Measurements from ENCODE around the gene SEC23B. TPM values are rescaled to one million over a fixed set of nuclear protein-coding genes. Genes with fewer than 3 reads are reported as not detected.
"Not testable (repeated sequence)": the region's sequence is repeated elsewhere in the genome, so short reads cannot be mapped to it uniquely, and the experiment has no call there.

SEC23B gene
- total RNA-seq, 1 experiment from 2014 or later, result 92.0 TPM

- Histone ChIP-seq H3K36me3 (replicated peaks; ENCODE audit: control insufficient read depth, insufficient read depth, low read length) (no peaks in the 10 kb centered on the region; the same call in 1 of the 2 replicates), H3K27me3 (ENCODE audit: control insufficient read depth, insufficient read depth, low read length) (no peaks in the 10 kb centered on the region; the same call in 1 of the 2 replicates), H3K4me3 (ENCODE audit: insufficient read depth, low read depth, low read length) (peak overlapping the region; percentile 80)
- DNase-seq, result no peak
These were observed 996 bp upstream of the SEC23B start for GRCh38 chr20:18506744-18507143.

- H3K27me3 ChIP-seq (ENCODE audit: control insufficient read depth, insufficient read depth, low read length), result no peaks in the 10 kb centered on the region
- H3K36me3 ChIP-seq (replicated peaks; ENCODE audit: control insufficient read depth, insufficient read depth, low read length), result peaks cover 5% of the 10 kb centered on the region
- H3K4me3 ChIP-seq (ENCODE audit: insufficient read depth, low read depth, low read length), result no peak overlapping the region
- DNase-seq, result no peak
These were observed 3.8 kb downstream of the SEC23B start for GRCh38 chr20:18511571-18511970.

GRCh38 chr20:18513208-18513607 lies 5.5 kb downstream of the SEC23B start:
- H3K4me3 ChIP-seq (ENCODE audit: insufficient read depth, low read depth, low read length), result no peak overlapping the region
- H3K27me3 ChIP-seq (ENCODE audit: control insufficient read depth, insufficient read depth, low read length), result no peaks in the 10 kb centered on the region
- H3K36me3 ChIP-seq (replicated peaks; ENCODE audit: control insufficient read depth, insufficient read depth, low read length), result peaks cover 5% of the 10 kb centered on the region
- DNase-seq, result no peak

- no peaks in the 10 kb centered on the region for H3K27me3 ChIP-seq (ENCODE audit: control insufficient read depth, insufficient read depth, low read length)
- H3K36me3 ChIP-seq (replicated peaks; ENCODE audit: control insufficient read depth, insufficient read depth, low read length), result peaks cover 5% of the 10 kb centered on the region
- no peak overlapping the region for H3K4me3 ChIP-seq (ENCODE audit: insufficient read depth, low read depth, low read length)
- no peak for DNase-seq
These were observed 6.4 kb downstream of the SEC23B start for GRCh38 chr20:18514127-18514526.

GRCh38 chr20:18515973-18516372 lies 8.2 kb downstream of the SEC23B start:
- H3K36me3 ChIP-seq (replicated peaks; ENCODE audit: control insufficient read depth, insufficient read depth, low read length), result peaks cover 5% of the 10 kb centered on the region
- no peak overlapping the region for H3K4me3 ChIP-seq (ENCODE audit: insufficient read depth, low read depth, low read length)
- H3K27me3 ChIP-seq (ENCODE audit: control insufficient read depth, insufficient read depth, low read length), result no peaks in the 10 kb centered on the region
- DNase-seq, result no peak

- peaks cover 18% of the 10 kb centered on the region for H3K36me3 ChIP-seq (replicated peaks; ENCODE audit: control insufficient read depth, insufficient read depth, low read length)
- H3K27me3 ChIP-seq (ENCODE audit: control insufficient read depth, insufficient read depth, low read length); H3K4me3 ChIP-seq (ENCODE audit: insufficient read depth, low read depth, low read length); DNase-seq: not testable (repeated sequence)
These were observed 14.3 kb downstream of the SEC23B start for GRCh38 chr20:18522066-18522465.

- H3K4me3 ChIP-seq (ENCODE audit: insufficient read depth, low read depth, low read length), result no peak overlapping the region
- peaks cover 27% of the 10 kb centered on the region for H3K36me3 ChIP-seq (replicated peaks; ENCODE audit: control insufficient read depth, insufficient read depth, low read length)
- no peak for DNase-seq
- no peaks in the 10 kb centered on the region for H3K27me3 ChIP-seq (ENCODE audit: control insufficient read depth, insufficient read depth, low read length)
These were observed 15.3 kb downstream of the SEC23B start for GRCh38 chr20:18523066-18523465.

- no peak for DNase-seq
- H3K36me3 ChIP-seq (replicated peaks; ENCODE audit: control insufficient read depth, insufficient read depth, low read length), result peaks cover 36% of the 10 kb centered on the region
- H3K27me3 ChIP-seq (ENCODE audit: control insufficient read depth, insufficient read depth, low read length), result no peaks in the 10 kb centered on the region
- no peak overlapping the region for H3K4me3 ChIP-seq (ENCODE audit: insufficient read depth, low read depth, low read length)
These were observed 16.9 kb downstream of the SEC23B start for GRCh38 chr20:18524646-18525045.

GRCh38 chr20:18526761-18527160 lies 19.0 kb downstream of the SEC23B start:
- DNase-seq; H3K4me3 ChIP-seq (ENCODE audit: insufficient read depth, low read depth, low read length); H3K27me3 ChIP-seq (ENCODE audit: control insufficient read depth, insufficient read depth, low read length): not testable (repeated sequence)
- peaks cover 41% of the 10 kb centered on the region for H3K36me3 ChIP-seq (replicated peaks; ENCODE audit: control insufficient read depth, insufficient read depth, low read length)

- Histone ChIP-seq H3K36me3 (replicated peaks; ENCODE audit: control insufficient read depth, insufficient read depth, low read length) (peaks cover 41% of the 10 kb centered on the region), H3K4me3 (ENCODE audit: insufficient read depth, low read depth, low read length) (no peak overlapping the region), H3K27me3 (ENCODE audit: control insufficient read depth, insufficient read depth, low read length) (no peaks in the 10 kb centered on the region)
- no peak for DNase-seq
These were observed 19.6 kb downstream of the SEC23B start for GRCh38 chr20:18527339-18527738.

- no peak for DNase-seq
- no peak overlapping the region for H3K4me3 ChIP-seq (ENCODE audit: insufficient read depth, low read depth, low read length)
- H3K36me3 ChIP-seq (replicated peaks; ENCODE audit: control insufficient read depth, insufficient read depth, low read length), result peaks cover 46% of the 10 kb centered on the region
- H3K27me3 ChIP-seq (ENCODE audit: control insufficient read depth, insufficient read depth, low read length), result no peaks in the 10 kb centered on the region
These were observed 20.1 kb downstream of the SEC23B start for GRCh38 chr20:18527836-18528235.

- Histone ChIP-seq H3K27me3 (ENCODE audit: control insufficient read depth, insufficient read depth, low read length) (no peaks in the 10 kb centered on the region), H3K4me3 (ENCODE audit: insufficient read depth, low read depth, low read length) (no peak overlapping the region), H3K36me3 (replicated peaks; ENCODE audit: control insufficient read depth, insufficient read depth, low read length) (peaks cover 54% of the 10 kb centered on the region)
- DNase-seq, result no peak
These were observed 21.3 kb downstream of the SEC23B start for GRCh38 chr20:18529041-18529440.

GRCh38 chr20:18532626-18533025 lies 24.9 kb downstream of the SEC23B start:
- no peak for DNase-seq
- no peaks in the 10 kb centered on the region for H3K27me3 ChIP-seq (ENCODE audit: control insufficient read depth, insufficient read depth, low read length)
- peaks cover 39% of the 10 kb centered on the region for H3K36me3 ChIP-seq (replicated peaks; ENCODE audit: control insufficient read depth, insufficient read depth, low read length)
- H3K4me3 ChIP-seq (ENCODE audit: insufficient read depth, low read depth, low read length), result no peak overlapping the region

- no peak for DNase-seq
- no peaks in the 10 kb centered on the region for H3K27me3 ChIP-seq (ENCODE audit: control insufficient read depth, insufficient read depth, low read length)
- peaks cover 30% of the 10 kb centered on the region for H3K36me3 ChIP-seq (replicated peaks; ENCODE audit: control insufficient read depth, insufficient read depth, low read length)
- no peak overlapping the region for H3K4me3 ChIP-seq (ENCODE audit: insufficient read depth, low read depth, low read length)
These were observed 25.8 kb downstream of the SEC23B start for GRCh38 chr20:18533491-18533890.

- DNase-seq, result no peak
- Histone ChIP-seq H3K27me3 (ENCODE audit: control insufficient read depth, insufficient read depth, low read length) (no peaks in the 10 kb centered on the region), H3K4me3 (ENCODE audit: insufficient read depth, low read depth, low read length) (no peak overlapping the region), H3K36me3 (replicated peaks; ENCODE audit: control insufficient read depth, insufficient read depth, low read length) (peaks cover 28% of the 10 kb centered on the region)
These were observed 26.4 kb downstream of the SEC23B start for GRCh38 chr20:18533978-18534644.

GRCh38 chr20:18537651-18538050 lies 29.9 kb downstream of the SEC23B start:
- DNase-seq, result no peak
- H3K27me3 ChIP-seq (ENCODE audit: control insufficient read depth, insufficient read depth, low read length), result no peaks in the 10 kb centered on the region
- peaks cover 25% of the 10 kb centered on the region for H3K36me3 ChIP-seq (replicated peaks; ENCODE audit: control insufficient read depth, insufficient read depth, low read length)
- H3K4me3 ChIP-seq (ENCODE audit: insufficient read depth, low read depth, low read length), result no peak overlapping the region
